ENCODE measurements around the gene PPP3R2.

Gene PPP3R2

GRCh38 chr9:101578378-101578777 lies 16.4 kb downstream of the PPP3R2 start:
- H3K4me1 ChIP-seq (ENCODE audit: control insufficient read depth in 1 of 2, insufficient read depth in 1 of 2, low read depth in 1 of 2, low read length in 1 of 2), result peaks cover 2 to 9% of the 10 kb centered on the region in 2 experiments
- H3K27ac ChIP-seq, result no peak overlapping the region
- H3K9me3 ChIP-seq, result no peaks in the 10 kb centered on the region
- H3K4me3 ChIP-seq (ENCODE audit: low read depth in 1 of 2, low read length in 1 of 2), result no peak overlapping the region
- H3K27me3 ChIP-seq, result no peaks in the 10 kb centered on the region
- TF ChIP-seq CTCF (IDR thresholded peaks at IDR 0.05), result no peak
- H3K36me3 ChIP-seq, result no peaks in the 10 kb centered on the region

- H3K9me3 ChIP-seq, result no peaks in the 10 kb centered on the region
- no peaks in the 10 kb centered on the region for H3K27me3 ChIP-seq
- peaks cover 10 to 16% of the 10 kb centered on the region in 2 experiments for H3K4me1 ChIP-seq (ENCODE audit: control insufficient read depth in 1 of 2, insufficient read depth in 1 of 2, low read depth in 1 of 2, low read length in 1 of 2)
- H3K4me3 ChIP-seq (ENCODE audit: low read depth in 1 of 2, low read length in 1 of 2), result no peak overlapping the region
- TF ChIP-seq CTCF (IDR thresholded peaks at IDR 0.05), result no peak
- peaks cover 12% of the 10 kb centered on the region for H3K36me3 ChIP-seq
- no peak overlapping the region for H3K27ac ChIP-seq
These were observed 19.9 kb downstream of the PPP3R2 start for GRCh38 chr9:101574731-101575333.

- Histone ChIP-seq H3K27ac (no peak overlapping the region), H3K9me3 (no peaks in the 10 kb centered on the region), H3K27me3 (no peaks in the 10 kb centered on the region), H3K36me3 (peaks cover 31% of the 10 kb centered on the region), H3K4me3 (ENCODE audit: low read depth in 1 of 2, low read length in 1 of 2) (no peak overlapping the region), H3K4me1 (ENCODE audit: control insufficient read depth in 1 of 2, insufficient read depth in 1 of 2, low read depth in 1 of 2, low read length in 1 of 2) (peaks cover 10 to 12% of the 10 kb centered on the region in 2 experiments)
- TF ChIP-seq CTCF (IDR thresholded peaks at IDR 0.05), result no peak
These were observed 22.5 kb downstream of the PPP3R2 start for GRCh38 chr9:101572316-101572715.

GRCh38 chr9:101571114-101571513 lies 23.7 kb downstream of the PPP3R2 start:
- H3K4me3 ChIP-seq (ENCODE audit: low read depth in 1 of 2, low read length in 1 of 2), result no peak overlapping the region
- peaks cover 43% of the 10 kb centered on the region for H3K36me3 ChIP-seq
- H3K27me3 ChIP-seq, result no peaks in the 10 kb centered on the region
- TF ChIP-seq CTCF (IDR thresholded peaks at IDR 0.05), result no peak
- peaks cover 10 to 12% of the 10 kb centered on the region in 2 experiments for H3K4me1 ChIP-seq (ENCODE audit: control insufficient read depth in 1 of 2, insufficient read depth in 1 of 2, low read depth in 1 of 2, low read length in 1 of 2)
- no peaks in the 10 kb centered on the region for H3K9me3 ChIP-seq
- no peak overlapping the region for H3K27ac ChIP-seq

GRCh38 chr9:101569741-101570501 lies 24.8 kb downstream of the PPP3R2 start:
- H3K27me3 ChIP-seq, result no peaks in the 10 kb centered on the region
- no peaks in the 10 kb centered on the region for H3K9me3 ChIP-seq
- H3K36me3 ChIP-seq, result peaks cover 54% of the 10 kb centered on the region
- TF ChIP-seq CTCF (IDR thresholded peaks at IDR 0.05), result no peak
- no peak overlapping the region for H3K4me3 ChIP-seq (ENCODE audit: low read depth in 1 of 2, low read length in 1 of 2)
- H3K4me1 ChIP-seq (ENCODE audit: control insufficient read depth in 1 of 2, insufficient read depth in 1 of 2, low read depth in 1 of 2, low read length in 1 of 2), result peaks cover 10 to 12% of the 10 kb centered on the region in 2 experiments
- H3K27ac ChIP-seq, result no peak overlapping the region
